Neuronal stem cell (in vitro differentiated cells): ENCODE measurements around the gene BBS1.
"Not testable (repeated sequence)": the region's sequence is repeated elsewhere in the genome, so short reads cannot be mapped to it uniquely, and the experiment has no call there.

Experiments used
- DNase-seq: peaks from one replicate; pipeline ENCODE4 v3.0.0-alpha.2; 2013; ENCODE audit warnings: low spot score
- H2AFZ ChIP-seq: one replicate; pipeline ENCODE4 v1.6.1; 2013; ENCODE audit warnings: mild to moderate bottlenecking, low read length, inconsistent platforms
- H2AK5ac ChIP-seq: 2 replicates; pipeline ENCODE4 v1.6.1; 2013; ENCODE audit warnings: low read depth, mild to moderate bottlenecking, inconsistent platforms, low read length, moderate library complexity, mixed read lengths
- H2BK120ac ChIP-seq: 2 replicates; pipeline ENCODE4 v1.6.1; 2013; ENCODE audit warnings: low read depth, mild to moderate bottlenecking, inconsistent platforms, low read length, moderate library complexity, mixed read lengths
- H2BK12ac ChIP-seq: one replicate; pipeline ENCODE4 v1.6.1; 2013; ENCODE audit warnings: low read length, inconsistent platforms
- H2BK15ac ChIP-seq: 2 replicates; pipeline ENCODE4 v1.6.1; 2013; ENCODE audit warnings: mild to moderate bottlenecking, low read length, inconsistent platforms, mixed read lengths
- H2BK5ac ChIP-seq: one replicate; pipeline ENCODE4 v1.6.1; 2013; ENCODE audit warnings: inconsistent platforms, mild to moderate bottlenecking, low read length, moderate library complexity
- H3K14ac ChIP-seq: one replicate; pipeline ENCODE4 v1.6.1; 2013; ENCODE audit warnings: low read length, inconsistent platforms
- H3K18ac ChIP-seq: 2 replicates; pipeline ENCODE4 v1.6.1; 2013; ENCODE audit warnings: low read length, inconsistent platforms
- H3K23ac ChIP-seq: 2 replicates; pipeline ENCODE4 v1.6.1; 2013; ENCODE audit warnings: low read depth, mild to moderate bottlenecking, mixed read lengths, low read length, inconsistent platforms; ENCODE audit not compliant: poor library complexity
- H3K27ac ChIP-seq: replicated peaks from 3 replicates; pipeline ENCODE4 v1.5.1; 2013; ENCODE audit warnings: low read length, inconsistent platforms
- H3K27me3 ChIP-seq, 3 experiments: 2 replicates each; pipeline ENCODE4 v1.6.1; 2013; ENCODE audit warnings: low read length in 3 of 3, mild to moderate bottlenecking in 2 of 3, inconsistent platforms in 1 of 3, low read depth in 1 of 3, mixed read lengths in 1 of 3, moderate library complexity in 1 of 3; ENCODE audit not compliant: control insufficient read depth in 3 of 3, insufficient read depth in 3 of 3
- H3K36me3 ChIP-seq, 2 donors: replicated peaks in 1 of 2; 2 replicates each; pipeline ENCODE4 v1.6.1; 2013; ENCODE audit warnings: low read length in 2 of 2; ENCODE audit not compliant: control insufficient read depth in 2 of 2, insufficient read depth in 2 of 2
- H3K4ac ChIP-seq: 2 replicates; pipeline ENCODE4 v1.6.1; 2013; ENCODE audit warnings: inconsistent platforms, mild to moderate bottlenecking, low read length, moderate library complexity
- H3K4me1 ChIP-seq, 2 donors: 1 replicate in 1 of 2; 2 replicates in 1 of 2; pipeline ENCODE4 v1.6.1; 2013; ENCODE audit warnings: low read length in 2 of 2, low read depth in 1 of 2; ENCODE audit not compliant: control insufficient read depth in 2 of 2, insufficient read depth in 1 of 2
- H3K4me2 ChIP-seq: one replicate; pipeline ENCODE4 v1.6.1; 2013; ENCODE audit warnings: mild to moderate bottlenecking, low read length, inconsistent platforms; ENCODE audit not compliant: insufficient read depth, poor library complexity, severe bottlenecking
- H3K4me3 ChIP-seq, 2 donors: 2 replicates each; pipeline ENCODE4 v1.5.1; 2013; ENCODE audit warnings: low read length in 2 of 2, mild to moderate bottlenecking in 2 of 2, inconsistent platforms in 1 of 2, moderate library complexity in 1 of 2
- H3K79me1 ChIP-seq: one replicate; pipeline ENCODE4 v1.6.1; 2013; ENCODE audit warnings: low read depth, mild to moderate bottlenecking, inconsistent platforms, low read length, moderate library complexity
- H3K9ac ChIP-seq: one replicate; pipeline ENCODE4 v1.6.1; 2013; ENCODE audit warnings: mild to moderate bottlenecking, low read depth, low read length, inconsistent platforms; ENCODE audit not compliant: poor library complexity
- H3K9me3 ChIP-seq, 2 donors: replicated peaks in 1 of 2; 2 replicates each; pipeline versions ENCODE3 to v1.6.1; 2013; ENCODE audit warnings: low read length in 2 of 2, mild to moderate bottlenecking in 2 of 2, inconsistent platforms in 1 of 2, low read depth in 1 of 2, mixed read lengths in 1 of 2, moderate library complexity in 1 of 2; ENCODE audit not compliant: control insufficient read depth in 2 of 2, insufficient read depth in 1 of 2
- H4K8ac ChIP-seq: one replicate; pipeline ENCODE4 v1.6.1; 2013; ENCODE audit warnings: low read depth, mild to moderate bottlenecking, inconsistent platforms, low read length, moderate library complexity
- H4K91ac ChIP-seq: one replicate; pipeline ENCODE4 v1.6.1; 2013; ENCODE audit warnings: low read length, low read depth, mild to moderate bottlenecking, inconsistent platforms; ENCODE audit not compliant: poor library complexity
- WGBS, 2 donors: extraction: QIAGEN DNeasy Blood & Tissue Kit; methylation state at CpG; one replicate each; pipeline ENCODE4 v1.1.7; 2013; ENCODE audit warnings: missing lambda C conversion rate in 2 of 2, mixed read lengths in 1 of 2; ENCODE audit not compliant: insufficient read length in 2 of 2, insufficient replicate concordance in 1 of 2; ENCODE audit errors: extremely low coverage in 2 of 2; 5-methylcytosine and 5-hydroxymethylcytosine counted together

BBS1 gene

DNA sequence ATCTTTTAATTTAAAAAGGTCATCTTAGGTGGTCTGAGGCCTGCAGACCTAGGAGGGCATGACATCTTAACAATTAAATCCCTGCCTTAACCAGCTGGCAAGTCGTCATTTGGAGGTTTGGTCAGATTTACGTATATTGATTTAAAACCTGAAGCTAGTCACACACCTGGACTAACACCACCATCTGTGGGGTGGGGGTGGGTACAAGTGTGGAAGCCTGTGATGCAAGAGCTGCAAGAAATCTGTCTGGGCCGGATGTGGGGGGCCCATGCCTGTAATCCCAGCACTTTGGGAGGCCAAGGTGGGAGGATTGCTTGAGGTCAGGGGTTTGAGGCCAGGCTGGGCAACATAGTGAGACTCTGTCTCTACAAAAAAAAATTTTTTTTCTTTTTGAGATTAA is 70.8 kb downstream of the BBS1 start:
- Histone ChIP-seq H2BK120ac (no peak overlapping the region), H2AK5ac (no peak overlapping the region), H3K18ac (no peak overlapping the region), H3K4me3 (no peak overlapping the region), H2BK15ac (no peak overlapping the region), H3K4ac (no peak overlapping the region), H2AFZ (no peak overlapping the region), H2BK12ac (no peak overlapping the region), H3K9ac (no peak overlapping the region), H3K4me1 (peaks cover 0 to 3% of the 10 kb centered on the region in 2 donors), H4K91ac (no peak overlapping the region), H3K23ac (no peak overlapping the region), H3K36me3 (no peaks in the 10 kb centered on the region), H3K9me3 (peaks cover 0 to 8% of the 10 kb centered on the region in 2 donors), H3K79me1 (no peaks in the 10 kb centered on the region), H4K8ac (no peak overlapping the region), H3K4me2 (no peak overlapping the region), H3K27ac (no peak overlapping the region), H2BK5ac (no peak overlapping the region), H3K14ac (no peak overlapping the region), H3K27me3 (peaks cover 0 to 3% (median 0%) of the 10 kb centered on the region in 3 experiments)
- no CpG with 5 or more reads among the region's 3 CpGs for WGBS, 2 donors
- no peak for DNase-seq

DNA sequence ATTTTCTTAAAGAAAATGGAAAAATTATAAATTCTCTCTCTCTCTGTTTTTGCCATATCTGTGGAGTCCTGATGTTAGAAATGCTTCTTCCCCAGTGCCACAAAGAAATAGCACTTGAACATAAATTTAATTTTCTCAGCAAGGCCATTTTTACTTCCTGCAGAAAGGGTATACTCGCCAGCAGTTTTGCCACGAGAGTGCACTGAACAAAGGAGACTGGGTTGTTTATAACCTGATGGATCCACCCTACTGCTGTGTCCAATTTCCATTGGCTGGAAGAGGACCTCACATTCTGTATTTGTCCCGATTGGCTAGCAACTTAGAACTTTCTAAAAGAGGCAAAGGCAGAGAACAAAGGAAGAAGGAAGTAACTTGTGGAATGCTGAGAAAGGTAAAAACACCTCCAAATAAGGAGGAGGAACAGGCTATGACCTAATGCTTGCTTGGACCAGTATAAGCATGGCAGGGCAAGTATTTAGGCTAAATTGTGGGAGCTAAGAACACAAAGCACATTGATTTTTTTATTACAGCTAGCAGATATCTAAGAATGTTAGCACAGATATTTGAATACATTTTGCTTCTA is 72.2 kb downstream of the BBS1 start:
- not testable (repeated sequence) for H3K18ac ChIP-seq, H4K8ac ChIP-seq, H3K36me3 ChIP-seq, H3K9me3 ChIP-seq, H3K4me3 ChIP-seq, H3K4me2 ChIP-seq, H2BK5ac ChIP-seq, H3K4me1 ChIP-seq, H3K79me1 ChIP-seq, H2AFZ ChIP-seq, H2BK12ac ChIP-seq, H2BK120ac ChIP-seq, H3K27ac ChIP-seq, H3K4ac ChIP-seq, H3K27me3 ChIP-seq, H3K14ac ChIP-seq, H2BK15ac ChIP-seq, H3K9ac ChIP-seq, H3K23ac ChIP-seq, H2AK5ac ChIP-seq, H4K91ac ChIP-seq, DNase-seq
- no CpG with 5 or more reads among the region's 3 CpGs for WGBS, 2 donors
